GM19463 (cell line): ENCODE data around the gene NINJ2.

Source experiments
- ATAC-seq: cut with Tn5 transposase; IDR thresholded peaks from one replicate; pipeline ENCODE4 v1.9.1; 2021; ENCODE audit warnings: mild to moderate bottlenecking, moderate library complexity; ENCODE audit not compliant: unreplicated experiment

Gene NINJ2

GRCh38 chr12:553216-554000 lies 109.8 kb downstream of the NINJ2 start:
- ATAC-seq = no peak

GRCh38 chr12:552466-552865 lies 110.8 kb downstream of the NINJ2 start:
- ATAC-seq = no peak

GRCh38 chr12:550473-551260 lies 112.6 kb downstream of the NINJ2 start:
- ATAC-seq = no peak

GRCh38 chr12:549476-550082 lies 113.7 kb downstream of the NINJ2 start:
- ATAC-seq = no peak

DNA sequence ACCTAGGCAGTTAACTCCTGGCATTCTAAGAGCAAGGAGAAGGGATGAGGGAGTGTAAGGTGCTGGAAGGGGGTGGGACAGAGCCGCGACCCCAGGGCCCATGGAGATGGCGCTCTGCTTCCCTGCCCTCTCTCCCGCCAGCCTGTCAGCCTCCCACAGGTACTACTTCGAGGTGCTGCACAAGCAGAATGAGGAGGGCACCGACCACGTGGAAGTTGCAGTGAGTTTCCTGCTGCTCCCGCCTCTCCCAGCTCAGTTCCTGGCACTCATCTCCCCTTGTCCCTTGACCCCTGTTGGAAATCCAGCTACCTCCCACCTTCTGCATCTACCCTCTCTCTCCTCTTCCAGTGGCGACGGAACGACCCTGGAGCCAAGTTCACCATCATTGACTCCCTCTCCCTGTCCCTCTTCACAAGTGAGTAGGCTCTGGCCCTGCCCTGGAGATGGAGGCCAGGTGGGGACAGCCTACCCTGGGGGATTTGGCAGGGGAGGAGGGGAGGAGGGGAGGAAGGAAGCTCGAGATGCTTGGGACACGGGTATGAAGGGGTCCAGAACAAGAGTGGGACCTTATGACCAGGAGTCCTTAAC lies 115.3 kb downstream of the NINJ2 start:
- no peak for ATAC-seq

- no peak for ATAC-seq
Observed at GRCh38 chr12:546920-547845, 116.1 kb downstream of the NINJ2 start.

DNA sequence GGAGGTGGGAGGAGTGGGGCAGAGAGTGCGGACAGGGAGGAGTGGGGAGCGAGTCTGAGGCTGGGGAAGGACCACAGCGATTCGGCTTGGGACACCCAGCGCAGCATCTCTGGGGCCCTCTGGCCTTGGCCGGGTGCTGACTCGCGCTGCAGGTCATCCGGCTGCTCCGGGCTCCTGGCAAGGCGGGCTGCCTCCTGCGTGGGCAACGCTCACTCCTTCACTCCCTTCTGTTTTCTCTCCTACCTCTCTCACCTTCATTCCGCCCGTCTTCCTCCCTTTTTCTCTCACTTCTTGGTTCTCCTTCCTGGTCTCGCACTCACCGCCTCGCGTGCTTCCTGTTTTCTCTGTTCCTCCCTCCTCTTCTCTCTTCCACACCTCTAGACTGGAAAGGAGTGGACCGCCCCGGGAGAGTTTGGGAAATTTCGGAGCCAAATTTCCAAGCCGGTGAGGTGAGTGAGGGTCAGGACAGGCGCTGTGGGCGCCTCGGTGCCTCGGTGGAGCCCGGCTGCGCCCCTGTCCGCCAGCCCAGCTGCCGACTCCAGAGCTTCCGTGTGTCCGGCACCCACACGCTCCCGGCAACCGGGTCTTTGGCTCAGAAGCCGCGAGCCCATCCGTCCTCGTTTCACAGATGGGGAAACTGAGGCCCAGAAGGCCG lies 116.9 kb downstream of the NINJ2 start:
- ATAC-seq = no peak

- no peak for ATAC-seq
Observed at GRCh38 chr12:545835-546234, 117.4 kb downstream of the NINJ2 start.

- ATAC-seq = no peak
Observed at GRCh38 chr12:544941-545635, 118.2 kb downstream of the NINJ2 start.

GRCh38 chr12:544142-544541 lies 119.1 kb downstream of the NINJ2 start:
- ATAC-seq = no peak

GRCh38 chr12:543114-543451 lies 120.2 kb downstream of the NINJ2 start:
- no peak for ATAC-seq

- ATAC-seq = no peak
Observed at GRCh38 chr12:542395-543113, 120.7 kb downstream of the NINJ2 start.

- no peak for ATAC-seq
Observed at GRCh38 chr12:541676-542324, 121.4 kb downstream of the NINJ2 start.

- no peak for ATAC-seq
Observed at GRCh38 chr12:539540-540310, 123.5 kb downstream of the NINJ2 start.

DNA sequence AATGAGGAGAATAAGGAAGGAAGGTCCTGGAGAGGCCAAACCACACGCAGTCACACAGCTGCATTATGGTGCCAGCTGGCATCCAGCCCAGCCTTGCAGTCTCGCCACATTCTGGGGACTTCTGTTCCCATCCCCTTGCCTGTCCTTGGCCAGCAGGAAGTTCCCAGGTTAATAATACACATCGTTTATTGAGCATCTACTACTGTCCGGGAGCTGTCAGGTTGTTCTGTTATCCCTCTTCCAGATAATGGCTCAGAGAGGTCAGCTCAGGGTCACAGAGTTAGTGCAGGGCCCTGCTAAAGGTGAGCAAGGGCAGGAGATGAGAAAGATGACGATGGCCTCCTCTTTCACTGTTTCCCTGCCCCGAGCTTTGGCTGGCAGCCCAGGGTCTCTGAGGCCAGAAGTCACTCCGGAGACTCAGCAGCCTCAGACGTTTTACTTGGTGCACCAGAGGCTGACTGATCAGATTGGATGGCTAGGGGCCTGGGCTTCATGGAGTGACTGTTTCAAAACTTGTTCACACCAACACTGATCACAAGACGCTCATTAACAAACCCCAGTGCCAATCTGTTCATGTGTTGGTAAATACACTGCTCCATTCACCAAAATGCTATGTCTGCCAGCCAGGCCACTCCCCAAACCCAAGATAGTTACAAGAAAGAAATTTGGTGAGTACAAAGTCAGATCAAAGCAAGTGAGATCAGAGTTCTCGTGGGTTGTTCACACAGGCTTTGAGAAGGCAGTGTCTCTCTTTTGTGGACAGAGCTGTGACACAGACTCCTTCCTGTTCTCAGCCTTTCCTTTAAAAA lies 124.3 kb downstream of the NINJ2 start:
- ATAC-seq = no peak

- no peak for ATAC-seq
Observed at GRCh38 chr12:537772-538171, 125.5 kb downstream of the NINJ2 start.
